Progenitor cell of endocrine pancreas (in vitro differentiated cells): ENCODE data around the gene MED23. TPM values are rescaled to one million over a fixed set of nuclear protein-coding genes. Genes with fewer than 3 reads are reported as not detected.
"Not testable (repeated sequence)": the region's sequence is repeated elsewhere in the genome, so short reads cannot be mapped to it uniquely, and the experiment has no call there.

Source experiments
- DNase-seq: peaks from one replicate; pipeline ENCODE4 v3.0.0; 2021; ENCODE audit warnings: low spot score; ENCODE audit not compliant: unreplicated experiment
- H3K27ac Mint-ChIP-seq: 2 replicates; pipeline ENCODE4 v1.8.0; 2021; ENCODE audit warnings: mild to moderate bottlenecking, moderate library complexity, mixed read lengths
- H3K27me3 Mint-ChIP-seq: 2 replicates; pipeline ENCODE4 v1.8.0; 2021; ENCODE audit warnings: mixed read lengths
- H3K36me3 Mint-ChIP-seq: 2 replicates; pipeline ENCODE4 v1.8.0; 2022; ENCODE audit warnings: mixed read lengths; ENCODE audit not compliant: insufficient read depth
- H3K4me1 Mint-ChIP-seq: 2 replicates; pipeline ENCODE4 v1.8.0; 2021; ENCODE audit warnings: low read depth, mixed read lengths
- H3K4me3 Mint-ChIP-seq: 2 replicates; pipeline ENCODE4 v1.8.0; 2021; ENCODE audit warnings: low read depth, mild to moderate bottlenecking, moderate library complexity, mixed read lengths
- H3K9me3 Mint-ChIP-seq: 2 replicates; pipeline ENCODE4 v1.8.0; 2021; ENCODE audit warnings: low read depth, mixed read lengths
- total RNA-seq: library from RNA; stranded (reverse); gene quantifications from 2 replicates; pipeline ENCODE4 v1.2.1, GENCODE V29; 2021
- TF ChIP-seq, protein P1 (sequence below): fragments of 200-600 bp; sonication (generic); IDR thresholded peaks from one replicate; pipeline ENCODE4 v1.5.0; 2021; ENCODE audit warnings: antibody characterized with exemption, mild to moderate bottlenecking; ENCODE audit not compliant: unreplicated experiment

The MED23 gene
- total RNA-seq, 1 donor from 2014 or later: 39.4 TPM

DNA sequence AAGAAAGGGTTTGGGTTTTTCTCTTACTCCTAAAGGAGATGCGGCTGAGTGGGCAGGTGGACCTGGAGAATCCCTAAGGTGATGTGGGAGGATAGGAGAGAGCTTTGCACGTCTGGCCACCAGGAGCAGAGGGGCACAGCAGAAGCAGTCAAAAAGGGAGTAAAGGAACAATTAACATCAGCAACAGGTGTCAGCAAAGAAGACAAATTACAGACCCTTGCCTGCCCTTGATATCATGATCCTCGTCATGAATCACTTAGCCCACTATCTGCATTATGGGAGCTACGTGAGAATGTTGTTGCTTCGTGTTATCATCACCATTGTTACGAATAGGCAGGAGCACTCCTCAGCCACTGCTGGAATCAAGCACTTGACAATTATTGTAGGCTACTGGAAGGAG, 80.6 kb downstream of the MED23 start:
- no peak for DNase-seq
- H3K9me3 Mint-ChIP-seq: peaks cover 18% of the 10 kb centered on the region
- H3K36me3 Mint-ChIP-seq: peaks cover 2% of the 10 kb centered on the region
- peaks cover 6% of the 10 kb centered on the region for H3K4me1 Mint-ChIP-seq
- TF ChIP-seq, protein P1, sequence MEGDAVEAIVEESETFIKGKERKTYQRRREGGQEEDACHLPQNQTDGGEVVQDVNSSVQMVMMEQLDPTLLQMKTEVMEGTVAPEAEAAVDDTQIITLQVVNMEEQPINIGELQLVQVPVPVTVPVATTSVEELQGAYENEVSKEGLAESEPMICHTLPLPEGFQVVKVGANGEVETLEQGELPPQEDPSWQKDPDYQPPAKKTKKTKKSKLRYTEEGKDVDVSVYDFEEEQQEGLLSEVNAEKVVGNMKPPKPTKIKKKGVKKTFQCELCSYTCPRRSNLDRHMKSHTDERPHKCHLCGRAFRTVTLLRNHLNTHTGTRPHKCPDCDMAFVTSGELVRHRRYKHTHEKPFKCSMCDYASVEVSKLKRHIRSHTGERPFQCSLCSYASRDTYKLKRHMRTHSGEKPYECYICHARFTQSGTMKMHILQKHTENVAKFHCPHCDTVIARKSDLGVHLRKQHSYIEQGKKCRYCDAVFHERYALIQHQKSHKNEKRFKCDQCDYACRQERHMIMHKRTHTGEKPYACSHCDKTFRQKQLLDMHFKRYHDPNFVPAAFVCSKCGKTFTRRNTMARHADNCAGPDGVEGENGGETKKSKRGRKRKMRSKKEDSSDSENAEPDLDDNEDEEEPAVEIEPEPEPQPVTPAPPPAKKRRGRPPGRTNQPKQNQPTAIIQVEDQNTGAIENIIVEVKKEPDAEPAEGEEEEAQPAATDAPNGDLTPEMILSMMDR: no peak
- no peak overlapping the region for H3K4me3 Mint-ChIP-seq
- no peaks in the 10 kb centered on the region for H3K27me3 Mint-ChIP-seq
- H3K27ac Mint-ChIP-seq: no peak overlapping the region

DNA sequence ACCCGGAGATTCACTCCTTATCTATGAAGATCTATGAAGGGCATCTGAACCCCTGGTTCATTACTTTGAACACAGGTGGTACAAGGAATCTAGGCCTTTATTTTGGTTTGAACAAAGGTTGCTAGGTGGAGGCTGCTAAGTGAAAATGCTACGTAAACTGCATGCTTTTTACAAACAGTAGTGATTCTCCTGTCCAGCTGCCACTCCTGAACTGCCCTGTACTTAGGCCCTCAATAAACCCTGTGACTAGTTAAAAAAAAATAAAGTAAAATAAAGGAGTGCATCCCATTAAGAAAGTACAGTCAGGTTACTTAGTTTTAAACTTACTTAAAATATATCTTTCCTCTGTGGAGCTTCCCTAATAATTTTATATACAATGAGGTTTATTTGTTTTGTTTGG, 82.7 kb downstream of the MED23 start:
- TF ChIP-seq, protein P1: no peak
- no peaks in the 10 kb centered on the region for H3K4me1 Mint-ChIP-seq
- peaks cover 25% of the 10 kb centered on the region for H3K9me3 Mint-ChIP-seq
- H3K27me3 Mint-ChIP-seq: no peaks in the 10 kb centered on the region
- H3K36me3 Mint-ChIP-seq: peaks cover 4% of the 10 kb centered on the region
- DNase-seq: no peak
- no peak overlapping the region for H3K4me3 Mint-ChIP-seq
- H3K27ac Mint-ChIP-seq: no peak overlapping the region

DNA sequence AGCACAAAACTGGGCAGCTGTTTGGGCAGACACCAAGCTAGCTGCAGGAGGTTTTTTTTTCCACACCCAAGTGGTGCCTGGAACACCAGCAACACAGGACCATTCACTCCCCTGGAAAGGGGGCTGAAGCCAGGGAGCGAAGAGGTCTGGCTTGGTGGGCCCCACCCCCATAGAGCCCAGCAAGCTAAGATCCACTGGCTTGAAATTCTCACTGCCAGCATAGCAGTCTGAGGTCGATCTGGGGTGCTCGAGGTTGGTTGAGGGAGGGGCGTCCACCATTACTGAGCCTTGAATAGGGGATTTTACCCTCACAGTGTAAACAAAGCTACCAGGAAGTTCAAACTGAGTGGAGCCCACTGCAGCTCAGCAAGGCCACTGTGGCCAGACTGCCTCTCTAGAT, 89.4 kb downstream of the MED23 start:
- not testable (repeated sequence) for DNase-seq, H3K27ac Mint-ChIP-seq, H3K27me3 Mint-ChIP-seq, H3K36me3 Mint-ChIP-seq, H3K4me1 Mint-ChIP-seq, H3K4me3 Mint-ChIP-seq
- peaks cover 20% of the 10 kb centered on the region for H3K9me3 Mint-ChIP-seq

DNA sequence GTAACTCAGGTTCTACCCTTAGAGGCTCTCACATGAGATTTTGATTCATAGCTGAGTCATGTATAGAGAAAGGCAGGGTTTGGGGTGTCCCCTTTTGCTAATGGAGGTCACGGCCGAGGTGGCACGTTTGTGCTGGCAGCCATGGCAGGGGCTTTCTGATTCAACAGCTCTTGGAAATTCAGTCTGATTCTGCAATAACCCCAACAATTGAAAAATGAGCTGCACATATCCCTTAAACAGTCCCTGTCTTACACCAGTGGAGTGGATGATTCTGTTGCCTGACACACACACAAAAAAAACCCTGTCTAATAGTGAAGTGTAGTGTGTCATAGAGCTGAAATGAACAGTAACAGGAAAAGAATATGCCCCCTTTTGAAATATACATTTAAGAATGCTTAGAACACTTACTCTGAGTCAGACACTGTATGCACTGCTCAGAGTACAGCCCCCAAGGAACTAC, 95.4 kb downstream of the MED23 start:
- TF ChIP-seq, protein P1: no peak
- H3K9me3 Mint-ChIP-seq: peaks cover 23% of the 10 kb centered on the region
- no peak overlapping the region for H3K4me3 Mint-ChIP-seq
- H3K27me3 Mint-ChIP-seq: no peaks in the 10 kb centered on the region
- no peak overlapping the region for H3K27ac Mint-ChIP-seq
- H3K36me3 Mint-ChIP-seq: peaks cover 8% of the 10 kb centered on the region
- H3K4me1 Mint-ChIP-seq: peaks cover 13% of the 10 kb centered on the region
- DNase-seq: no peak

DNA sequence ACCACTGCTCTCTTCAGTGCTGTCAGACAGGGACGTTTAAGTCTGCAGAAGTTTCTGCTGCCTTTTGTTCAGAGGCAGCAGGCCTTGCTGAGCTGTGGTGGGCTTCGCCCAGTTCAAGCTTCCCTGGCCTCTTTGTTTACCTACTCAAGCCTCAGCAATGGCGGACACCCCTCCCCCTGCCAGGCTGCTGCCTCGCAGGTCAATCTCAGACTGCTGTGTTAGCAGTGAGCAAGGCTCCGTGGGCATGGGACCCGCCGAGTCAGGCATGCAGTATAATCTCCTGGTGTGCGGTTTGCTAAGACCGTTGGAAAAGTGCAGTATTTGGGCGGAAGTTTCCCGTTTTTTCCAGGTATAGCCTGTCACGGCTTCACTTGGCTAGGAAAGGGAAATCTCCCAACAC, 96.4 kb downstream of the MED23 start:
- not testable (repeated sequence) for H3K36me3 Mint-ChIP-seq, H3K27ac Mint-ChIP-seq, DNase-seq, H3K4me3 Mint-ChIP-seq, H3K27me3 Mint-ChIP-seq
- Mint-ChIP-seq H3K9me3 (peaks cover 23% of the 10 kb centered on the region), H3K4me1 (peaks cover 13% of the 10 kb centered on the region)

DNA sequence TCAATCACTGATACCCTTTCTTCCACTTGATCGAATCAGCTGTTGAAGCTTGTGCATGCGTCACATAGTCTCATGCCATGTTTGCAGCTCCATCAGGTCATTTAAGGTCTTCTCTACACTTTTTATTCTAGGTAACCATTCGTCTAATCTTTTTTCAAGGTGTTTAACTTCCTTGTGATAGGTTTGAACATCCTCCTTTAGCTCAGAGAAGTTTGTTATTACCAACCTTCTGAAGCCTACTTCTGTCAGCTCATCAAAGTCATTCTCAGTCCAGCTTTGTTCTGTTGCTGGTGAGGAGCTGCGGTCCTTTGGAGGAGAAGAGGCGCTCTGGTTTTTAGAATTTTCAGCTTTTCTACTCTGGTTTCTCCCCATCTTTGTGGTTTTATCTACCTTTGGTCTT, 97.1 kb downstream of the MED23 start:
- not testable (repeated sequence) for H3K27me3 Mint-ChIP-seq, H3K4me3 Mint-ChIP-seq, H3K27ac Mint-ChIP-seq, DNase-seq, H3K36me3 Mint-ChIP-seq
- Mint-ChIP-seq H3K9me3 (peaks cover 23% of the 10 kb centered on the region), H3K4me1 (peaks cover 13% of the 10 kb centered on the region)

DNA sequence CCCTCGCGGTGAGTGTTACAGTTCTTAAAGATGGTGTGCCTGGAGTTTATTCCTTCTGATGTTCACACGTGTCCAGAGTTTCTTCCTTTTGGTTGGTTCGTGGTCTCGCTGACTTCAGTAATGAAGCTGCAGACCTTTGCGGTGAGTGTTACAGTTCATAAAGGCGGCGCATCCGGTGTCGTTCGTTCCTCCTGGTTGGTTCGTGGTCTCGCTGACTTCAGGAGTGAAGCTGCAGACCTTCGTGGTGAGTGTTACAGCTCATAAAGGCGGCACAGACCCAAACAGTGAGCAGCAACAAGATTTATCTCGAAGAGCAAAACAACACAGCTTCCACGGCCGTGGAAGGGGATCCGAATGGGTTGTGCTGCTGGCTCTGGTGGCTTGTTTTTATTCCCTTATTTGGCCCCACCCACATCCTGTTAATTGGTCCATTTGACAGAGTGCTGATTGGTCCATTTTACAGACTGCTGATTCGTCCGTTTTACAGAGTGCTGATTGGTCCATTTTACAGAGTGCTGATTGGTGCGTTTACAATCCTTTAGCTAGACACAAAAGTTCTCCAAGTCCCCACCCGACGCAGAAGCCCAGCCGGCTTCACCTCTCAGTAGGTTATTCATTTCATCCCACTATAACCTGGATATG, 103.2 kb downstream of the MED23 start:
- Mint-ChIP-seq H3K36me3 (peaks cover 6% of the 10 kb centered on the region), H3K27me3 (no peaks in the 10 kb centered on the region), H3K9me3 (peaks cover 17% of the 10 kb centered on the region), H3K4me1 (no peaks in the 10 kb centered on the region), H3K27ac (no peak overlapping the region), H3K4me3 (no peak overlapping the region)
- DNase-seq: no peak
- TF ChIP-seq, protein P1: no peak
